Measurements from ENCODE around the gene SLC26A9.
"Not testable (repeated sequence)": the region's sequence is repeated elsewhere in the genome, so short reads cannot be mapped to it uniquely, and the experiment has no call there.

The SLC26A9 gene

GRCh38 chr1:205896351-205896750, 46.9 kb downstream of the SLC26A9 start:
- Histone ChIP-seq H3K27ac (ENCODE audit: low read depth in 2 of 2, low read length in 2 of 2) (no peak overlapping the region), H3K4me3 (ENCODE audit: low read length in 2 of 2) (no peak overlapping the region), H3K9me3 (ENCODE audit: control insufficient read depth in 2 of 2, low read length in 2 of 2) (no peaks in the 10 kb centered on the region), H3K27me3 (ENCODE audit: control insufficient read depth in 2 of 2, insufficient read depth in 2 of 2, low read length in 2 of 2) (no peaks in the 10 kb centered on the region), H3K36me3 (ENCODE audit: control insufficient read depth in 2 of 2, insufficient read depth in 2 of 2, low read length in 2 of 2) (no peaks in the 10 kb centered on the region), H3K9ac (ENCODE audit: low read depth in 1 of 2, low read length in 2 of 2) (no peak overlapping the region), H3K4me1 (ENCODE audit: control insufficient read depth in 2 of 2, insufficient read depth in 2 of 2, low read length in 2 of 2) (no peaks in the 10 kb centered on the region)

- H3K4me1 ChIP-seq (ENCODE audit: control insufficient read depth in 2 of 2, insufficient read depth in 2 of 2, low read length in 2 of 2); H3K9ac ChIP-seq (ENCODE audit: low read depth in 1 of 2, low read length in 2 of 2); H3K9me3 ChIP-seq (ENCODE audit: control insufficient read depth in 2 of 2, low read length in 2 of 2); H3K36me3 ChIP-seq (ENCODE audit: control insufficient read depth in 2 of 2, insufficient read depth in 2 of 2, low read length in 2 of 2); H3K4me3 ChIP-seq (ENCODE audit: low read length in 2 of 2); H3K27me3 ChIP-seq (ENCODE audit: control insufficient read depth in 2 of 2, insufficient read depth in 2 of 2, low read length in 2 of 2); H3K27ac ChIP-seq (ENCODE audit: low read depth in 2 of 2, low read length in 2 of 2): not testable (repeated sequence)
Observed at GRCh38 chr1:205894119-205894518, 49.1 kb downstream of the SLC26A9 start.

- H3K27me3 ChIP-seq (ENCODE audit: control insufficient read depth in 2 of 2, insufficient read depth in 2 of 2, low read length in 2 of 2); H3K4me1 ChIP-seq (ENCODE audit: control insufficient read depth in 2 of 2, insufficient read depth in 2 of 2, low read length in 2 of 2); H3K27ac ChIP-seq (ENCODE audit: low read depth in 2 of 2, low read length in 2 of 2); H3K9ac ChIP-seq (ENCODE audit: low read depth in 1 of 2, low read length in 2 of 2); H3K9me3 ChIP-seq (ENCODE audit: control insufficient read depth in 2 of 2, low read length in 2 of 2); H3K36me3 ChIP-seq (ENCODE audit: control insufficient read depth in 2 of 2, insufficient read depth in 2 of 2, low read length in 2 of 2); H3K4me3 ChIP-seq (ENCODE audit: low read length in 2 of 2): not testable (repeated sequence)
Observed at GRCh38 chr1:205892175-205892574, 51.1 kb downstream of the SLC26A9 start.

GRCh38 chr1:205891481-205891880, 51.8 kb downstream of the SLC26A9 start:
- H3K4me1 ChIP-seq (ENCODE audit: control insufficient read depth in 2 of 2, insufficient read depth in 2 of 2, low read length in 2 of 2); H3K4me3 ChIP-seq (ENCODE audit: low read length in 2 of 2); H3K36me3 ChIP-seq (ENCODE audit: control insufficient read depth in 2 of 2, insufficient read depth in 2 of 2, low read length in 2 of 2); H3K9ac ChIP-seq (ENCODE audit: low read depth in 1 of 2, low read length in 2 of 2); H3K9me3 ChIP-seq (ENCODE audit: control insufficient read depth in 2 of 2, low read length in 2 of 2); H3K27ac ChIP-seq (ENCODE audit: low read depth in 2 of 2, low read length in 2 of 2); H3K27me3 ChIP-seq (ENCODE audit: control insufficient read depth in 2 of 2, insufficient read depth in 2 of 2, low read length in 2 of 2): not testable (repeated sequence)

GRCh38 chr1:205890631-205891030, 52.6 kb downstream of the SLC26A9 start:
- H3K27me3 ChIP-seq (ENCODE audit: control insufficient read depth in 2 of 2, insufficient read depth in 2 of 2, low read length in 2 of 2); H3K9ac ChIP-seq (ENCODE audit: low read depth in 1 of 2, low read length in 2 of 2); H3K4me3 ChIP-seq (ENCODE audit: low read length in 2 of 2); H3K36me3 ChIP-seq (ENCODE audit: control insufficient read depth in 2 of 2, insufficient read depth in 2 of 2, low read length in 2 of 2); H3K9me3 ChIP-seq (ENCODE audit: control insufficient read depth in 2 of 2, low read length in 2 of 2); H3K4me1 ChIP-seq (ENCODE audit: control insufficient read depth in 2 of 2, insufficient read depth in 2 of 2, low read length in 2 of 2); H3K27ac ChIP-seq (ENCODE audit: low read depth in 2 of 2, low read length in 2 of 2): not testable (repeated sequence)

GRCh38 chr1:205889706-205890105, 53.5 kb downstream of the SLC26A9 start:
- not testable (repeated sequence) for H3K27me3 ChIP-seq (ENCODE audit: control insufficient read depth in 2 of 2, insufficient read depth in 2 of 2, low read length in 2 of 2); H3K9me3 ChIP-seq (ENCODE audit: control insufficient read depth in 2 of 2, low read length in 2 of 2); H3K36me3 ChIP-seq (ENCODE audit: control insufficient read depth in 2 of 2, insufficient read depth in 2 of 2, low read length in 2 of 2); H3K4me1 ChIP-seq (ENCODE audit: control insufficient read depth in 2 of 2, insufficient read depth in 2 of 2, low read length in 2 of 2); H3K9ac ChIP-seq (ENCODE audit: low read depth in 1 of 2, low read length in 2 of 2); H3K27ac ChIP-seq (ENCODE audit: low read depth in 2 of 2, low read length in 2 of 2); H3K4me3 ChIP-seq (ENCODE audit: low read length in 2 of 2)

- H3K4me3 ChIP-seq (ENCODE audit: low read length in 2 of 2); H3K4me1 ChIP-seq (ENCODE audit: control insufficient read depth in 2 of 2, insufficient read depth in 2 of 2, low read length in 2 of 2); H3K36me3 ChIP-seq (ENCODE audit: control insufficient read depth in 2 of 2, insufficient read depth in 2 of 2, low read length in 2 of 2); H3K9ac ChIP-seq (ENCODE audit: low read depth in 1 of 2, low read length in 2 of 2); H3K27me3 ChIP-seq (ENCODE audit: control insufficient read depth in 2 of 2, insufficient read depth in 2 of 2, low read length in 2 of 2); H3K27ac ChIP-seq (ENCODE audit: low read depth in 2 of 2, low read length in 2 of 2); H3K9me3 ChIP-seq (ENCODE audit: control insufficient read depth in 2 of 2, low read length in 2 of 2): not testable (repeated sequence)
Observed at GRCh38 chr1:205889006-205889405, 54.2 kb downstream of the SLC26A9 start.

GRCh38 chr1:205883792-205884191, 59.5 kb downstream of the SLC26A9 start:
- Histone ChIP-seq H3K9ac (ENCODE audit: low read depth in 1 of 2, low read length in 2 of 2) (no peak overlapping the region), H3K27ac (ENCODE audit: low read depth in 2 of 2, low read length in 2 of 2) (no peak overlapping the region), H3K36me3 (ENCODE audit: control insufficient read depth in 2 of 2, insufficient read depth in 2 of 2, low read length in 2 of 2) (no peaks in the 10 kb centered on the region), H3K4me1 (ENCODE audit: control insufficient read depth in 2 of 2, insufficient read depth in 2 of 2, low read length in 2 of 2) (no peaks in the 10 kb centered on the region), H3K27me3 (ENCODE audit: control insufficient read depth in 2 of 2, insufficient read depth in 2 of 2, low read length in 2 of 2) (peaks cover 0 to 2% of the 10 kb centered on the region in 2 donors), H3K9me3 (ENCODE audit: control insufficient read depth in 2 of 2, low read length in 2 of 2) (no peaks in the 10 kb centered on the region), H3K4me3 (ENCODE audit: low read length in 2 of 2) (no peak overlapping the region)

GRCh38 chr1:205880923-205881322, 62.3 kb downstream of the SLC26A9 start:
- Histone ChIP-seq H3K36me3 (ENCODE audit: control insufficient read depth in 2 of 2, insufficient read depth in 2 of 2, low read length in 2 of 2) (no peaks in the 10 kb centered on the region), H3K9ac (ENCODE audit: low read depth in 1 of 2, low read length in 2 of 2) (no peak overlapping the region), H3K4me1 (ENCODE audit: control insufficient read depth in 2 of 2, insufficient read depth in 2 of 2, low read length in 2 of 2) (no peaks in the 10 kb centered on the region), H3K9me3 (ENCODE audit: control insufficient read depth in 2 of 2, low read length in 2 of 2) (no peaks in the 10 kb centered on the region), H3K27me3 (ENCODE audit: control insufficient read depth in 2 of 2, insufficient read depth in 2 of 2, low read length in 2 of 2) (peaks cover 0 to 2% of the 10 kb centered on the region in 2 donors), H3K27ac (ENCODE audit: low read depth in 2 of 2, low read length in 2 of 2) (no peak overlapping the region), H3K4me3 (ENCODE audit: low read length in 2 of 2) (no peak overlapping the region)

- H3K4me1 ChIP-seq (ENCODE audit: control insufficient read depth in 2 of 2, insufficient read depth in 2 of 2, low read length in 2 of 2), result no peaks in the 10 kb centered on the region
- H3K27me3 ChIP-seq (ENCODE audit: control insufficient read depth in 2 of 2, insufficient read depth in 2 of 2, low read length in 2 of 2), result peaks cover 0 to 2% of the 10 kb centered on the region in 2 donors
- no peaks in the 10 kb centered on the region for H3K9me3 ChIP-seq (ENCODE audit: control insufficient read depth in 2 of 2, low read length in 2 of 2)
- H3K36me3 ChIP-seq (ENCODE audit: control insufficient read depth in 2 of 2, insufficient read depth in 2 of 2, low read length in 2 of 2), result no peaks in the 10 kb centered on the region
- H3K27ac ChIP-seq (ENCODE audit: low read depth in 2 of 2, low read length in 2 of 2), result no peak overlapping the region
- H3K9ac ChIP-seq (ENCODE audit: low read depth in 1 of 2, low read length in 2 of 2), result no peak overlapping the region
- no peak overlapping the region for H3K4me3 ChIP-seq (ENCODE audit: low read length in 2 of 2)
Observed at GRCh38 chr1:205879974-205880373, 63.3 kb downstream of the SLC26A9 start.

GRCh38 chr1:205878026-205878425, 65.2 kb downstream of the SLC26A9 start:
- Histone ChIP-seq H3K9ac (ENCODE audit: low read depth in 1 of 2, low read length in 2 of 2) (no peak overlapping the region), H3K9me3 (ENCODE audit: control insufficient read depth in 2 of 2, low read length in 2 of 2) (no peaks in the 10 kb centered on the region), H3K4me1 (ENCODE audit: control insufficient read depth in 2 of 2, insufficient read depth in 2 of 2, low read length in 2 of 2) (no peaks in the 10 kb centered on the region)

More at GRCh38 chr1:205878026-205878425, 65.2 kb downstream of the SLC26A9 start:
- Histone ChIP-seq H3K4me3 (ENCODE audit: low read length in 2 of 2) (no peak overlapping the region), H3K27me3 (ENCODE audit: control insufficient read depth in 2 of 2, insufficient read depth in 2 of 2, low read length in 2 of 2) (peaks cover 0 to 2% of the 10 kb centered on the region in 2 donors), H3K36me3 (ENCODE audit: control insufficient read depth in 2 of 2, insufficient read depth in 2 of 2, low read length in 2 of 2) (no peaks in the 10 kb centered on the region), H3K27ac (ENCODE audit: low read depth in 2 of 2, low read length in 2 of 2) (no peak overlapping the region)

All from mucosa of rectum (tissue), 2 donors.